Osteoblast (primary cell): ENCODE measurements around the gene PTPRD. TPM values are rescaled to one million over a fixed set of nuclear protein-coding genes. Genes with fewer than 3 reads are reported as not detected.
"Not testable (repeated sequence)": the region's sequence is repeated elsewhere in the genome, so short reads cannot be mapped to it uniquely, and the experiment has no call there.

ENCODE experiments used
- DNase-seq: peaks from one replicate; pipeline ENCODE4 v3.0.0; 2011; ENCODE audit warnings: low spot score, mixed read lengths; ENCODE audit not compliant: insufficient read length; ENCODE audit errors: missing footprints
- H2AFZ ChIP-seq: 2 replicates; pipeline ENCODE4 v1.6.0; 2011; ENCODE audit warnings: mild to moderate bottlenecking, low read length
- H3K27ac ChIP-seq: 2 replicates; pipeline ENCODE4 v1.5.1; 2011; ENCODE audit warnings: mild to moderate bottlenecking, low read depth, low read length, moderate library complexity
- H3K27me3 ChIP-seq: 2 replicates; pipeline ENCODE4 v1.6.0; 2012; ENCODE audit warnings: mild to moderate bottlenecking, control low read depth, inconsistent platforms, low read length, moderate library complexity; ENCODE audit not compliant: insufficient read depth
- H3K36me3 ChIP-seq: 2 replicates; pipeline ENCODE4 v1.5.1; 2011; ENCODE audit warnings: mild to moderate bottlenecking, low read length, control low read depth, moderate library complexity; ENCODE audit not compliant: insufficient read depth
- H3K4me1 ChIP-seq: 2 replicates; pipeline ENCODE4 v1.5.1; 2011; ENCODE audit warnings: mild to moderate bottlenecking, low read length, control low read depth, moderate library complexity; ENCODE audit not compliant: insufficient read depth
- H3K4me2 ChIP-seq: 2 replicates; pipeline ENCODE4 v1.6.0; 2011; ENCODE audit warnings: mild to moderate bottlenecking, low read length; ENCODE audit not compliant: insufficient read depth
- H3K4me3 ChIP-seq: fragments of 200-600 bp; sonication (generic); 3 replicates; pipeline ENCODE4 v1.5.1; 2012; ENCODE audit warnings: mild to moderate bottlenecking, low read length, inconsistent platforms; ENCODE audit not compliant: insufficient read depth
- H3K79me2 ChIP-seq: 2 replicates; pipeline ENCODE4 v1.6.0; 2012; ENCODE audit warnings: mild to moderate bottlenecking, low read length, control low read depth, inconsistent platforms; ENCODE audit not compliant: insufficient read depth
- H3K9me3 ChIP-seq: 2 replicates; pipeline ENCODE4 v1.5.1; 2011; ENCODE audit warnings: low read depth, low read length, control low read depth
- H4K20me1 ChIP-seq: 2 replicates; pipeline ENCODE4 v1.6.0; 2012; ENCODE audit warnings: mild to moderate bottlenecking, low read length, control low read depth; ENCODE audit not compliant: insufficient read depth
- total RNA-seq: library from RNA; depleted of rRNA; stranded (reverse); fragments of >200 nt; gene quantifications from 2 replicates; pipeline ENCODE4 v1.2.3, GENCODE V29; 2012
- TF ChIP-seq, protein P1 (sequence below): IDR thresholded peaks from 2 replicates; pipeline ENCODE4 v1.5.1; 2011; ENCODE audit warnings: mild to moderate bottlenecking, low read depth, low read length, moderate library complexity; ENCODE audit errors: extremely low read depth

The PTPRD gene
- total RNA-seq, 1 donor = 23.9 TPM

- H3K79me2 ChIP-seq = no peaks in the 10 kb centered on the region
- peaks cover 7% of the 10 kb centered on the region for H3K4me1 ChIP-seq
- H3K9me3 ChIP-seq = no peaks in the 10 kb centered on the region
- no peak overlapping the region for H3K4me2 ChIP-seq
- H3K36me3 ChIP-seq = no peaks in the 10 kb centered on the region
- no peaks in the 10 kb centered on the region for H3K27me3 ChIP-seq
- no peak overlapping the region for H2AFZ ChIP-seq
- TF ChIP-seq, protein P1, sequence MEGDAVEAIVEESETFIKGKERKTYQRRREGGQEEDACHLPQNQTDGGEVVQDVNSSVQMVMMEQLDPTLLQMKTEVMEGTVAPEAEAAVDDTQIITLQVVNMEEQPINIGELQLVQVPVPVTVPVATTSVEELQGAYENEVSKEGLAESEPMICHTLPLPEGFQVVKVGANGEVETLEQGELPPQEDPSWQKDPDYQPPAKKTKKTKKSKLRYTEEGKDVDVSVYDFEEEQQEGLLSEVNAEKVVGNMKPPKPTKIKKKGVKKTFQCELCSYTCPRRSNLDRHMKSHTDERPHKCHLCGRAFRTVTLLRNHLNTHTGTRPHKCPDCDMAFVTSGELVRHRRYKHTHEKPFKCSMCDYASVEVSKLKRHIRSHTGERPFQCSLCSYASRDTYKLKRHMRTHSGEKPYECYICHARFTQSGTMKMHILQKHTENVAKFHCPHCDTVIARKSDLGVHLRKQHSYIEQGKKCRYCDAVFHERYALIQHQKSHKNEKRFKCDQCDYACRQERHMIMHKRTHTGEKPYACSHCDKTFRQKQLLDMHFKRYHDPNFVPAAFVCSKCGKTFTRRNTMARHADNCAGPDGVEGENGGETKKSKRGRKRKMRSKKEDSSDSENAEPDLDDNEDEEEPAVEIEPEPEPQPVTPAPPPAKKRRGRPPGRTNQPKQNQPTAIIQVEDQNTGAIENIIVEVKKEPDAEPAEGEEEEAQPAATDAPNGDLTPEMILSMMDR = no peak
- no peaks in the 10 kb centered on the region for H4K20me1 ChIP-seq
- H3K4me3 ChIP-seq = no peak overlapping the region
- no peak overlapping the region for H3K27ac ChIP-seq
- no peak for DNase-seq
Observed at GRCh38 chr9:8924562-8924961, 1688.2 kb downstream of the PTPRD start.

DNA sequence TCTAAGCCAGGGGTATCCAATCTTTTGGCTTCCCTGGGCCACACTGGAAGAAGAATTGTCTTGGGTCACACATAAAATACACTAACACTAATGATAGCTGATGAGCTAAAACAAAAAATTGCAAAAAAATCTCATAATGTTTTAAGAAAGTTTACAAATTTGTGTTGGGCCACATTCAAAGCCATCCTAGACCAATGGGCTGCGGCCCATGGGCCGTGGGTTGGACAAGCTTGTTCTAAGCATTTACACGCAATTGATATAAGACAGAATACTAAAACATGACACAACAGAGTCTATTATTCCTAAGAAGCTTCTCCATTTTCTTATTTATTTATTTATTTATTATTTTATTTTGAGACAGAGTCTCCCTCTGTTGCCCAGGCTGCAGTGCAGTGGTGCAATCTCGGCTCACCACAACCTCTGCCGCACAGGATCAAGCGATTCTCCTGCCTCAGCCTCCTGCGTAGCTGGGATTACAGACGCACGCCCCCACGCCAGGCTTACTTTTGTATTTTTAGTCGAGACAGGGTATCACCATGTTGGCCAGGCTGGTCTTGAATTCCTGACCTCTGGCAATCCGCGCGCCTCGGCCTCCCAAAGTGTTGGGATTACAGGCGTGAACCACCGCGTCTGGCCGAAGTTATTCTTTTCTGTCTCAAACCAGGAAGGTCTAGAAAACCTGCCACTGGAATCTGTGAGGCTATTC lies 1692.2 kb downstream of the PTPRD start:
- not testable (repeated sequence) for H3K27ac ChIP-seq, H3K9me3 ChIP-seq, H3K4me2 ChIP-seq, DNase-seq, H3K4me3 ChIP-seq, H3K79me2 ChIP-seq, H2AFZ ChIP-seq, H3K4me1 ChIP-seq, H3K27me3 ChIP-seq, H3K36me3 ChIP-seq, H4K20me1 ChIP-seq

DNA sequence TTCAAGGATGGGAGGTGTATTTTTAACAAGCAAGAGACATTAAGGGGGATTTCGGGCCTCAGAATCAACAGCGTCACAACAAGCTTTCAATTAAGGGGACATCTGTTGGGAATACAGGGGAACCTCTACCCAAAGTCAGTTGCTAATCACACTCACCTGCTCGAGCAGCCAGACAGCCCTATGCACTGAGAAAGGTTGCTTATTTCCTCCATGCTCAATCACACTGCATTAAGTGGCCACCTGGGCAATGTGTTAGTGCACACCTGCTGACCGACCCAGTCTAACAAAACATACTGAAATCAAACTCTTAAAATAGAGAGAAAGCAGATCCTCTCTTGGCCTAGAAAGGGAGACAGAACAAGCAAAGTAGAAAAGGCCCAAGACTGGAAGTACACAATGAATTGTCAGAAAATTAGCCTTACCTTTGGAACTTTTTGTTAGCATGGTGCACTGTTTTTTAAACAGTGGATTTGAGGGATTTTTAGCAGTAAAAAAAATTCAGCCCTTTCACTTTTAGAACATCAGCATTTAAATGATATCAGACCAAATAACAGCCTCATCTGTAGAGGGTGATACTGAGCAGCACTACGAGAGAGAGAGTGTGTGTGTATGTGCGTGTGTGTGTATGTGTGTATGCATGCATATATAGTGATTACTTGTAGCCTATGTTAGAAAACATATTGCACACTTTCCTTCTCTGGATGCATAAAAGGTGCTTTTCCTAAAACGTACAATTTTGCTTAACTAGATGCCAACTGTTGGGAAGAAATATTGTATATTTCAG lies 1694.7 kb downstream of the PTPRD start:
- Histone ChIP-seq H3K79me2 (no peaks in the 10 kb centered on the region), H3K4me1 (no peaks in the 10 kb centered on the region), H4K20me1 (no peaks in the 10 kb centered on the region), H3K27me3 (no peaks in the 10 kb centered on the region), H3K9me3 (no peaks in the 10 kb centered on the region), H2AFZ (no peak overlapping the region), H3K4me3 (no peak overlapping the region), H3K36me3 (no peaks in the 10 kb centered on the region), H3K4me2 (no peak overlapping the region), H3K27ac (no peak overlapping the region)
- TF ChIP-seq, protein P1 = no peak
- no peak for DNase-seq

DNA sequence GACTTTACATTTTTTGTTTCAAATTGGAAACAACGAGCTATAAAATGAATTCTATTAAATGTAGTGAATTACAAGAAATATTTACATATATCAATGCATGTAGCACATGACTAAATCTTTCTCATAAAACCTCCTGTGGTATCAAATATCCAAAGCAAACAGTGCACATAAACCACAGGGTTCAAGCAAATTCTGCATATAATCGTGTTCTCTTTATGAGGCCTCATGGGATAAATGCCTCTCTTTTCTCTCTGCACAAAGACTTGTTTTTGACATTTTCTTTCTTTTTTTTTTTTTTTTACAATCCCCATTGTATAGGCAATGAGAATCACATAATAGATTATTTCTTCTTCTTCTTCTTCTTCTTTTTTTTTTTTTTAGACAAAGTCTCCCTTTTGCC lies 1696.0 kb downstream of the PTPRD start:
- Histone ChIP-seq H2AFZ (no peak overlapping the region), H3K79me2 (no peaks in the 10 kb centered on the region), H3K27ac (no peak overlapping the region), H3K9me3 (no peaks in the 10 kb centered on the region), H3K27me3 (no peaks in the 10 kb centered on the region), H3K4me1 (no peaks in the 10 kb centered on the region), H4K20me1 (no peaks in the 10 kb centered on the region), H3K4me2 (no peak overlapping the region), H3K4me3 (no peak overlapping the region), H3K36me3 (no peaks in the 10 kb centered on the region)
- TF ChIP-seq, protein P1 = no peak
- no peak for DNase-seq
